Urothelium cell line (cell line): ENCODE data around the gene SPECC1.
"Not testable (repeated sequence)": the region's sequence is repeated elsewhere in the genome, so short reads cannot be mapped to it uniquely, and the experiment has no call there.

ENCODE experiments used
- DNase-seq: peaks from one replicate; pipeline ENCODE4 v3.0.0; 2011; ENCODE audit warnings: low spot score, mixed read lengths
- FAIRE-seq: peaks from 2 replicates; lab custom pipeline; 2011; peaks lifted over from hg19 to GRCh38; lab: Jason Lieb, UNC

The SPECC1 gene

GRCh38 chr17:20091174-20092029 lies 82.2 kb downstream of the SPECC1 start:
- FAIRE-seq (no peak), DNase-seq (no peak)

GRCh38 chr17:20092261-20092867 lies 83.2 kb downstream of the SPECC1 start:
- DNase-seq (no peak), FAIRE-seq (no peak)

- FAIRE-seq, result no peak
- DNase-seq, result no peak
These were observed 83.9 kb downstream of the SPECC1 start for GRCh38 chr17:20092973-20093626.

DNA sequence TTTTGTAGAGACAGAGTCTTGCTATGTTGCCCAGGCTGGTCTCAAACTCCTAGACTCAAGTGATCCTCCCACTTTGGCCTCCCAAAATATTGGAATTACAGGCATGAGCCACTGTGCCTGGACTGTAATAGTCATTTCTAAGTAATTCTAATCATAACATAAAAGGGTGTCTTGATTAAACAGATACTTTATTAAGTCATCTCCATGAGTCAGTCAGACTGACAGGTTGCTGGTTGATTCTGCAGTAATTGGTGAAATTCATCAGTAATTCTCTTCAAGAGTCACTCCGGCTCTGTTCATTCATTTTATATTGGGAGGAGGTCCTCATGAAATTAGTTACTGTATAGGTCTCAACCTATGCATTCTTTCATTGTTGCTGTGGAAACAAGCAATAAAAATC lies 85.6 kb downstream of the SPECC1 start:
- no peak for FAIRE-seq
- DNase-seq, result no peak

DNA sequence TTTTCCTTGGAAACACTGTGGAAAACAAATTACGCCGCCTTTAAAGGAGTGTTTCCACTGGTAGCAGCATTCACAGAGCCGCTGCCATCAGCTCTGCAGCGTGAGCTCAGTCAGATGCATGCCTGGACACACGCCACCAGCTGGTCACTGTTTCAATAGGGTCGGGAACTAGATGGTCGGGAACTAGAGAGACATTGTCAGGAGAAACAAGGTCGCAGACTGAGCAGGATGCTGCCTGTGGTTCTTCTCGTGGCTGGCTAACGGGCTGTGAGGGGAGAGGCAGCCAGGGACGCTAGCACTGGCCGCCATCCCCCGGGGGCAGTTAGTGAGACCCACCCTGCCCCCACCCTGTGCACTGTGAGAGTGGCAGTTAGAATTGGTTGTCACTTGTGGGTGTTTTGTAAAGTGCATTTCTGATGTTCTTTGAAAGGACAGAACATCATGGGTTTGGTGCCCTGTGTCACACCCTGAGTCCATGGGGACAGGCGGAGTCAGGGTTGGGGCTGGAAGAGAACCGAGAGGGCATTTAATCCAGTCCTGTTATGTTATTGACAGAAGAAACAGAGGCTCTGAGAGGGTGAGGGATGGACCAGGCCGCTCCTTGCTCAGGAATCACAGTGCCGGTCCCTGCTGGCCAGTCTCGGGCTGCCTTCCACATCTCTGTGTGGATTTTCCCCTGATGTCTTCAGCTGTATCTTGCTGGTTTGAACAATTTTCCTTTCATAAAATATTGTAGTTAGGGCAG lies 86.3 kb downstream of the SPECC1 start:
- FAIRE-seq (no peak), DNase-seq (peak; percentile 30)

DNA sequence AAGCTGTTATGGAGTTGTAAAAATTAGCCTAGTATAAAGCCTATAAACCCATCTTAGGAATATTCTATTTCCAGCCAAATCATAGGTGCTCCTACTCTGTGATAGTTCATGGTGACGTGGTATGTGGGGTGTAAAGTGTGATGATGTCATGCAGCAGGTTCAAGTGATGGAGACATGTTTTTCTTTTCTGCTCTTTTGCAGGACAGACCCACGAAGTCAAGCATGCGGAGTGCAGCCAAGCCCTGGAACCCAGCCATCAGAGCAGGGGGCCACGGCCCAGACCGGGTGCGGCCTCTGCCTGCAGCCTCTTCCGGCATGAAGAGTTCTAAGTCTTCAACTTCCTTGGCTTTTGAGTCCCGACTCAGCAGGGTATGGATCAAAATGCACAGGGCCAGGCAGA lies 87.3 kb downstream of the SPECC1 start:
- DNase-seq (no peak), FAIRE-seq (no peak)

- no peak for FAIRE-seq
- DNase-seq, result no peak
These were observed 88.2 kb downstream of the SPECC1 start for GRCh38 chr17:20097330-20097729.

- DNase-seq (no peak), FAIRE-seq (no peak)
These were observed 89.2 kb downstream of the SPECC1 start for GRCh38 chr17:20098314-20098713.

DNA sequence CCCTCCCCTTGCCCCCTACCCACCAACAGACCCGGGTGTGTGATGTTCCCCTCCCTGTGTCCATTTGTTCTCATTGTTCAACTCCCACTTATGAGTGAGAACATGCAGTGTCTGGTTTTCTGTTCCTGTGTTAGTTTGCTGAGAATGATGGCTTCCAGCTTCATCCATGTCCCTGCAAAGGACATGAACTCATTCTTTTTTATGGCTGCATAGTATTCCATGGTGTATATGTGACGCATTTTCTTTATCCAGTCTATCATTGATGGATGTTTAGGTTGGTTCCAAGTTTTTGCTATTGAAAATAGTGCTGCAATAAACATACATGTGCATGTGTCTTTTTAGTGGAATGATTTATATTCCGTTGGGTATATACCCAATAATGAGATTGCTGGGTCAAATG lies 91.6 kb downstream of the SPECC1 start:
- FAIRE-seq, DNase-seq: not testable (repeated sequence)

- no peak for FAIRE-seq
- no peak for DNase-seq
These were observed 94.6 kb downstream of the SPECC1 start for GRCh38 chr17:20103454-20104446.

- DNase-seq (no peak), FAIRE-seq (no peak)
These were observed 96.6 kb downstream of the SPECC1 start for GRCh38 chr17:20105539-20106280.

DNA sequence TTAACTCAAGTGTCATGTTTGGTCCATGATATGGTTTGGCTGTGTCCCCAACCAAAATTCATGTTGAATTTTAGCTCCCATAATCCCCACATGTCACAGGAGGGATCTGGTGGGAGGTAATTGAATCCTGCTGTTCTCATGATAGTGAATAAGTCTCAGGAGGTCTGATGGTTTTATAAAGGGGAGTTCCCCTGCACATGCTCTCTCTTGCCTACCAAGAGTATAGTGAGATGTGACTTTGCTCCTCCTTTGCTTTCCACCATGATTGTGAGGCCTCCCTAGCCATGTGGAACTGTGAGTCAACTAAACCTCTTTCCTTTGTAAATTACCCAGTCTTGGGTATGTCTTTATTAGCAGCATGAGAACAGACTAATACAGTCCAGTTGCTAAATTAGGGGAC lies 97.3 kb downstream of the SPECC1 start:
- FAIRE-seq, DNase-seq: not testable (repeated sequence)

DNA sequence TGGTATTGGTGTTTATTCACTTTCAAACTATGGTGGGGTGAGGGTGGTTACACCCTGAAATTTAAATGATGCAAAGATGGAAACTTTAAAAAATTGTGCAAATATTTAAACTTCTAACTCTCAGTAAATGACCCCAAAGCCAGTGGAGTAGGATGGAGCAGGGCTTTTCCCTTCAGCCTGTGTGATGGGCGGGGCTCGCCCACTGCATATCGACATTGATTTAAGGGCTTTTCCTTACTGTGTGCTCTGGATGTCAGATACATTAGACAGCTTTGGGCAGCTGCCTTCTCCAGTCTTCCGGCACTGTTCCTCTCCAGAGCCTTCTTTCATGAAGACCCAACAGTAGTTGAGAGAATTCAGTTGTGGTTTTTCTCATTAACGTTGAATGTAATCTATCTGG lies 99.9 kb downstream of the SPECC1 start:
- DNase-seq (no peak), FAIRE-seq (no peak)

GRCh38 chr17:20111538-20111937 lies 102.4 kb downstream of the SPECC1 start:
- DNase-seq (no peak), FAIRE-seq (no peak)

DNA sequence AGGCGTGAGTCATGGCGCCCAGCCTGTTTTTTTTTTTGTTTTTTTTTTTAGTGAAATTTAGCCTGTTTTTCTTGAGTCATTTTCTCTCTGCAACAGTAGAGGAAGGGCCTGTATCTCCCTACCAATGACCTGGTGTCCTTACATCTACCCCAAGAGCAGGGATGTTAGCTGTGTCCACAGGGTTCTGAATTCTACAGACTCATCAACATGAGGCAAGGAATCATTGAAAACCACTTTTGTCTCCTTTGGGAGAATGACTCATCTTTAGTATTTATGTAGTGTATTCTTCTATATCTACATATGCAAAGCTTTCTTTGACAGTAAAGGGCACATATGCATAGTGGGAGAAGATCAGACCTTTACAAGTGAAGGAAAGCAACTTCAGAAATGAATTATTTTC lies 105.3 kb downstream of the SPECC1 start:
- FAIRE-seq (no peak), DNase-seq (no peak)

- DNase-seq (peak; percentile 64), FAIRE-seq (no peak)
These were observed 107.6 kb downstream of the SPECC1 start for GRCh38 chr17:20116683-20117309.

DNA sequence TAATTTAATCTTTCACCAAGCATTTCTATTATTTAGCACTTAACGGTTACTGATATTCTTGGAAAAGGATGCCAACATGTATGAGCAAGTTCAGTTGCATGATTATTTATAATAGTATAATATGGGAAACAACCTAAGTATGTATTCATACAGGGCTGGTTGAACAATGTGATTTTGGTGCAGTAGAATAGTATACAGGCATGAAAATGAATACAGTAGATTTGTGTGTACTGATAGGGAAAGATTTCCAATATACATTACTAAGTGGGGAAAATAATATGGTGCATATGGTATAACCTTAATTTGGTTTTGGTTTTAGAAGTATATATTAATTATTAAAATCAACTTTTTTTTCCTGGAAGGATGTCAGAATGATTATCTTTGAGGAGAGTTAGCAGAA lies 109.1 kb downstream of the SPECC1 start:
- DNase-seq (no peak), FAIRE-seq (no peak)

GRCh38 chr17:20120836-20121235 lies 111.7 kb downstream of the SPECC1 start:
- FAIRE-seq (no peak), DNase-seq (no peak)
